ENCODE results near the gene CLSTN2.

DNA sequence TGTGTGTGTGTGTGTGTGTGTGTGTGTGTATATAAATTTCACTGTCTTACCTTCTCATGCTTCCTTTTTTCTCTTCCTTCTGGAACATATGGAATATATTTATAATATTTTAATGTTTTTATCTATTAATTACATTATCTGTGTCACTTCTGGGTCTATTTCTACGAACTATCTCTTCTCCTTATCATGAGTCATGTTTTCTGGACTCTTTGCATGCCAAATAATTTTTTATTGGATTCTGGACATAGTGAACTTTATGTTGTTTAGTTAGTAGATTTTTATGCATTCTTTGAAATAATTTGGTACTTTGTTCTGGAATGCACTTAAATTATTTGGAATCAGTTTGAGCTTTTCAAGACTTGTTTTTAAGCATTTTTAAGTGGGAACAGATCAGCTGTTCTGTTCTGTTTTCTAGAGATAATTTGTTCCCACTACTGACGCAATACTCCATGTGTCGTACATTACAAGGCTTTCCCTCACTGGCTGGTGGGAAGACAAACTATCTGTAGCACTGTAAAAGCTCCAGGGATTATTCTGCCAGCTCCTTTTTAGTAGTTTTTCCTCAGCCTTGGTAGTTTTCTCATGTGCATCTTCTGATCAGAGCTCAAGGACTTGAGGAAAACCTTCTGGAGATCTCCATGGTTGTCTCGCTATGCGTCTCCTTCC lies 302.0 kb downstream of the CLSTN2 start:
- TF ChIP-seq POLR2A (IDR thresholded peaks at IDR 0.05): no peak
- TF ChIP-seq, protein P1, sequence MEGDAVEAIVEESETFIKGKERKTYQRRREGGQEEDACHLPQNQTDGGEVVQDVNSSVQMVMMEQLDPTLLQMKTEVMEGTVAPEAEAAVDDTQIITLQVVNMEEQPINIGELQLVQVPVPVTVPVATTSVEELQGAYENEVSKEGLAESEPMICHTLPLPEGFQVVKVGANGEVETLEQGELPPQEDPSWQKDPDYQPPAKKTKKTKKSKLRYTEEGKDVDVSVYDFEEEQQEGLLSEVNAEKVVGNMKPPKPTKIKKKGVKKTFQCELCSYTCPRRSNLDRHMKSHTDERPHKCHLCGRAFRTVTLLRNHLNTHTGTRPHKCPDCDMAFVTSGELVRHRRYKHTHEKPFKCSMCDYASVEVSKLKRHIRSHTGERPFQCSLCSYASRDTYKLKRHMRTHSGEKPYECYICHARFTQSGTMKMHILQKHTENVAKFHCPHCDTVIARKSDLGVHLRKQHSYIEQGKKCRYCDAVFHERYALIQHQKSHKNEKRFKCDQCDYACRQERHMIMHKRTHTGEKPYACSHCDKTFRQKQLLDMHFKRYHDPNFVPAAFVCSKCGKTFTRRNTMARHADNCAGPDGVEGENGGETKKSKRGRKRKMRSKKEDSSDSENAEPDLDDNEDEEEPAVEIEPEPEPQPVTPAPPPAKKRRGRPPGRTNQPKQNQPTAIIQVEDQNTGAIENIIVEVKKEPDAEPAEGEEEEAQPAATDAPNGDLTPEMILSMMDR (IDR thresholded peaks at IDR 0.05): no peak
- TF ChIP-seq POLR2AphosphoS5 (IDR thresholded peaks at IDR 0.05; ENCODE audit: insufficient read depth in 1 of 2, low read depth in 1 of 2): no peak

Data from vagina (tissue), 2 donors.